Activated T-helper 1 cell treated with anti-CD3 and anti-CD28 coated beads, Interleukin-12 subunit alpha, Interleukin-12 subunit beta, Interleukin-2, Interleukin-4 antibody, amounts not matched to agents 30 ng/mL and 10 ng/mL and 1 ng/mL, durations not matched to agents 14 hours and 24 hours and 36 hours (primary cell): ENCODE data around the gene FARP1. TPM values are rescaled to one million over a fixed set of nuclear protein-coding genes. Genes with fewer than 3 reads are reported as not detected.

Source experiments
- DNase-seq: peaks from one replicate; pipeline ENCODE4 v3.0.0; 2021; ENCODE audit warnings: low spot score
- H3K27ac Mint-ChIP-seq: one replicate; pipeline ENCODE4 v1.8.0; 2021; ENCODE audit warnings: mild to moderate bottlenecking, mixed read lengths
- H3K27me3 Mint-ChIP-seq: one replicate; pipeline ENCODE4 v1.8.0; 2022; ENCODE audit warnings: mild to moderate bottlenecking, moderate library complexity, mixed read lengths; ENCODE audit not compliant: insufficient read depth
- H3K36me3 Mint-ChIP-seq: one replicate; pipeline ENCODE4 v1.8.0; 2021; ENCODE audit warnings: low read depth, mixed read lengths
- H3K4me1 Mint-ChIP-seq: one replicate; pipeline ENCODE4 v1.8.0; 2021; ENCODE audit warnings: low read depth, mixed read lengths
- H3K4me3 Mint-ChIP-seq: one replicate; pipeline ENCODE4 v1.8.0; 2021; ENCODE audit warnings: mild to moderate bottlenecking, moderate library complexity, mixed read lengths
- H3K9me3 Mint-ChIP-seq: one replicate; pipeline ENCODE4 v1.8.0; 2021; ENCODE audit warnings: mixed read lengths
- intact Hi-C: fragments of 100-400 bp; cut with micrococcal nuclease; formaldehyde crosslinking; loops from one replicate; pipeline ENCODE4 v1.15.1; 2024
- total RNA-seq: library from RNA; stranded (reverse); gene quantifications from 2 replicates; pipeline ENCODE4 v1.2.3, GENCODE V29; 2022

The FARP1 gene
- total RNA-seq, 1 donor from 2014 or later = 0.34 TPM

DNA sequence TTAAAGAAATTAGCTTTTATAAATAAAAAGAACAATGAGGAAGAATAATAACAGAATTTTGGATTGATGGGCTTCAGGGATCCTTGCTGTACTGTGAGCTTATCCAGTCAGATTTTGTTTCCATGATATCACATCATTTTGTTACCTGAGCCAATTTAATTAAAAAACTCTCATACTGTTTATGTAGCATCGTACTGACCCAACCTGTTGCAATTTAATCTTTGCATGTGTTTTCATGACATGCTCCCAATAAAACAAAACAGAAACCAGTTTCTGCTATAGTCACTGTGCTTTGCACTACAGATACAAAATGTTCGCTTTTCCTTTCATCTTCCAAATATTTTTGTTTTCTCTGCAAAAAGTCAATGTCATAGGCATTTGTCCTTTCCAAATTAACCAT, 143.9 kb downstream of the FARP1 start:
- no peaks in the 10 kb centered on the region for H3K36me3 Mint-ChIP-seq
- no peak for DNase-seq
- intact Hi-C loops = no loop called here
- H3K27ac Mint-ChIP-seq = no peak overlapping the region
- H3K4me3 Mint-ChIP-seq = no peak overlapping the region
- H3K4me1 Mint-ChIP-seq = no peaks in the 10 kb centered on the region
- peaks cover 3% of the 10 kb centered on the region for H3K27me3 Mint-ChIP-seq
- H3K9me3 Mint-ChIP-seq = no peaks in the 10 kb centered on the region

DNA sequence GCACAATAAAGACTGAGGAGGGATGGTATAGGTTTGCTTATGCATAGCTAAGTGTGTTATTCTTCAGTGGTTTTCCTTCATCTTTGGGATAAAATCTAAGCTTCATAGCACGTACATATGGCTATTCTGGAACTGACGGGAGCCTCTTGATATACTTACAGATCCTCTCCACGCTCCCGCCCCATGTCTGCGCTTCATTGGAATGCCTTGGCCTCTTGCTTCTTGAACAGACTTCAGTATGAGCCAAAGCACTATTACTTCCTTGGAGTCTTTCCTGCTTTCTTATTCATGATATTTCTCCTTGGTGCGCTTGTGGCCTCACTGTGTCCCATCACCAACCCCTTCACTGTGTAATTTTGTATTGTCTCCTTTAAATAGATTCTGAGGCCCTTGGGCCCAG, 145.3 kb downstream of the FARP1 start:
- H3K27me3 Mint-ChIP-seq = peaks cover 6% of the 10 kb centered on the region
- no peak for DNase-seq
- no peaks in the 10 kb centered on the region for H3K4me1 Mint-ChIP-seq
- intact Hi-C loops = no loop called here
- no peak overlapping the region for H3K27ac Mint-ChIP-seq
- no peaks in the 10 kb centered on the region for H3K9me3 Mint-ChIP-seq
- H3K36me3 Mint-ChIP-seq = no peaks in the 10 kb centered on the region
- H3K4me3 Mint-ChIP-seq = no peak overlapping the region

DNA sequence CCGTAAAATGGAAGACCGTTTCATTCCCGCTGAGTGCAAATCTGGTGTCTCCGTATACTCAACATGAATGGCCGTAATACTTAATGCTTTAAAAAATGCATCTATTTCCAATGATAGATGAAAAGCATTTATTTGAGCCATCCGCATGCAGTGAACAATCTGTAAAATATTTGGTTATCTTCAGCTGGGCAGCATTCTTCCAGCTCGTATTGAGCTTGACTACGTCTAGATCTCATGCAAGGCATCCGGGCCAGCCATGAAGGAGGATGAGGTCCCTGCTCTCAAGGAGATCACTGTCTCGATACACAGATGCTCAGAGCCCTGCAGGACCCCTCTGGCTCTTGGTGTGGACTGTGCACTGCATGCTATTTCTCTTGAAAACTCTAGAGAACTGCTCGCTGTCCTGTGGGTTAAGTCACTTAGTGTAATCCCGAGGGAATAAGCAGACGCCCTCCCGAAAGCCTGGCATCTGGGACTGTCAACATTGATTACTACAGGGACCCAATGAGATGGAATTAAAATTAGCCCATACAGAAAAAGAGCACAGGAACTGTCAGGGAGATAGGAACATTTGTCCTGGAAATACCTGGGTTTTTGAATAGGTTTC, 146.5 kb downstream of the FARP1 start:
- H3K36me3 Mint-ChIP-seq = no peaks in the 10 kb centered on the region
- H3K4me3 Mint-ChIP-seq = no peak overlapping the region
- no peaks in the 10 kb centered on the region for H3K4me1 Mint-ChIP-seq
- no peak for DNase-seq
- H3K27ac Mint-ChIP-seq = no peak overlapping the region
- H3K9me3 Mint-ChIP-seq = no peaks in the 10 kb centered on the region
- peaks cover 6% of the 10 kb centered on the region for H3K27me3 Mint-ChIP-seq
- intact Hi-C loops = no loop called here

DNA sequence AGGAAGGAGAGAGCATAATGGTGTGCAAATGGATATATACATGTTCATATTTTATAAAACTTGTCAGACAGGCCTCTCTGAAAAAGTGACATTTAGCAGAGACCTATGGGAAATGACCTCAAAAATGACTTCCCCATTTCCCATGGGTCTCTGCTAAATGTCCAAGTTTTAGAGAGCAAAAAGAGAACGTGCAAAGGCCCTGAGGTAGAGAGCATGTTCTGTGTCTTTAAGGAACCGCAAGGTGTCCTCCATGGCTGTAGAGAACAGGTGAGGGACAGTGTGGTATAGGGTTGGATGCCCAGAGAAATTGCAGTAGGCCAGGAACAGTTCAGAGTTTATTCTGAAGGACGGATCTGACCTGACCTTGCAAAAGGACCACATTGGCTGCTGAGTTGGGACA, 147.4 kb downstream of the FARP1 start:
- Mint-ChIP-seq H3K27me3 (peaks cover 6% of the 10 kb centered on the region), H3K4me1 (no peaks in the 10 kb centered on the region)

DNA sequence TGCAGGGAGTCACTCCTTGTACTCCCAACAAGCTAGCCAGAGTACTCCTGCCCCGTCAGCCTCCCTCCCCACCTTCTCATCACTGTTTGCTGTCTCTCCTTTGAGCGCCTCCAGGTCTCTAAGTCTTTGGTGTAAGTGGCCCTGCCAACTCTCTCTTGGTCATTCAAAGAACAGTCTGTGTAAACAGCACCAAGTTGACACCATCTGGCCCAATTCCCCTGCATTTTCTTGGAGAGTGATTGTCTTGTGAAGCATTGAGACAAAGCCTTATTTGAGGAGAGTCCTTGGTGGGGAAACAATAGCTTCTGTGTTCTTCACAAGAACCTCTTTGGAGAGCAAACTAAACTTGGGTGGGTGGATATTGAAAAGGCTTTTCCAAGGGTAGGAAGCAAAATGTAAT, 148.8 kb downstream of the FARP1 start:
- no peaks in the 10 kb centered on the region for H3K4me1 Mint-ChIP-seq
- H3K4me3 Mint-ChIP-seq = no peak overlapping the region
- no peak overlapping the region for H3K27ac Mint-ChIP-seq
- peaks cover 6% of the 10 kb centered on the region for H3K27me3 Mint-ChIP-seq
- DNase-seq = no peak
- H3K36me3 Mint-ChIP-seq = no peaks in the 10 kb centered on the region
- H3K9me3 Mint-ChIP-seq = no peaks in the 10 kb centered on the region
- intact Hi-C loops = no loop called here

More for the DNA sequence above, 147.4 kb downstream of the FARP1 start:
- Mint-ChIP-seq H3K4me3 (no peak overlapping the region), H3K9me3 (no peaks in the 10 kb centered on the region), H3K36me3 (no peaks in the 10 kb centered on the region), H3K27ac (no peak overlapping the region)
- DNase-seq = no peak
- intact Hi-C loops = no loop called here

DNA sequence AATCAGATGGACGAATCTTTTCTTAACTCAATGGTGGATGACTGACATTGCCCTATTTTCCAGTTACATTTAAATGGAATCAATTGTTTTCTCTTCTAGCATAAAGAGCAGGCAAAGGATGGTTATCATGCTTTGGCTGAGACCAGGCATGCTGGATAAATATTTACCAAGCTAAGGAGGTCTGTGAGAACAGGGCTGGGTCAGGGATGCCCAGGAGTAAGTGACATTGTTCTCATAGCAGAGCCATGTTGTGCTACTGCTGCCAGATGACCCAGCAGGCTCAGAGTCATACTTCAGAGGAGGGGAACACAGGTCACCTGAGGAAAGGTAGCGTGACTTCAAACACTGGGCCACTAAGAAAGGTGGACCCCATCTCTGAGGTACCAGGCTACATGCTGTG, 150.2 kb downstream of the FARP1 start:
- Mint-ChIP-seq H3K27me3 (peaks cover 6% of the 10 kb centered on the region), H3K27ac (no peak overlapping the region), H3K4me3 (no peak overlapping the region), H3K9me3 (no peaks in the 10 kb centered on the region), H3K4me1 (no peaks in the 10 kb centered on the region), H3K36me3 (no peaks in the 10 kb centered on the region)
- DNase-seq = no peak
- intact Hi-C loops = no loop called here

DNA sequence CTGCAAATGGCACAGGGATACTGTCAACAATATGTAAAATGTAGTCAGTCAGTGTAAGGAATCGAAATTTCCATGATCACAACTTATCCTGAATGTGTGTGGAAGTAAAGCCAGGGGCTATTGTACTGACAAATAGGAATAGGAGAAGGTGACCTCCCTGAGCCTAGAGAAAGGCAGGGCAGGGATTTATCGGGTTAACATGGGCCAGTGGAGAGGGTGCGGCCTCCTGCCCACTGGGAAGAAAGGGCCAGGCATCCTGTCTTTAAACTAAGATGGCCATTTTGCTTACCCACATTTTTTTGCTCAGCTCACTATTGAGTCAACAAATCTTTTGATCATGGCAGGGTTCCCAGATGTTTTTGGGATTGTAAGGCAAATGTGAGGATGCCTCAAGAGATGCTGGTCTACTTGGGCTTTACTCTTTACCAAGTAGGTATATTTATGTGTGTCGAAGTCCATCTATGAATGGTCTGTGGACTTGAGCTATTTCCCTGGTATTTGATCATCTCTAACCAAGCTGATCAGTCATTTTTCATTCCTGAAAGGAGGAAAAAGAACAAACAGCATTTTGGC, 150.8 kb downstream of the FARP1 start:
- H3K4me1 Mint-ChIP-seq = no peaks in the 10 kb centered on the region
- H3K36me3 Mint-ChIP-seq = no peaks in the 10 kb centered on the region
- no peak overlapping the region for H3K4me3 Mint-ChIP-seq
- H3K27me3 Mint-ChIP-seq = peaks cover 6% of the 10 kb centered on the region
- intact Hi-C loops = no loop called here
- no peak overlapping the region for H3K27ac Mint-ChIP-seq
- DNase-seq = no peak
- no peaks in the 10 kb centered on the region for H3K9me3 Mint-ChIP-seq

DNA sequence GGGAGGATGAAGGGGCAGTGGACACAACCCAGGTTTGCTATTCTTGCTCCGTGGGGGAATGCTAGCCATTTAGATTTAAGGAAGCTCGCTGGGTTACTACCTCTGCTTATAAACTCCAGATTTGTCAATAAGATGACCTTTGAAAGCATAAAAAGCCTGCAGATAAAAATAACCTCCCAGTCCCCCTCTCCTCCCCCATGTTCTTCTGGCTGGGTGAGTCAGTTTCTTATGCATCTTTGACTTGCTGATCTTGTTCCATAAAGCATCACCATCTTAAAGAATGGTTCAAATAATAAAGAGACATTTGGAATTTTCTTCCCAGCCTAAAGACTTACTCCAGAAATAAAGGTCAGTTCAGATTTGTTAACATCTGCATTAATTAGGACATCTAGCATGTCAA, 152.5 kb downstream of the FARP1 start:
- intact Hi-C loops = no loop called here
- Mint-ChIP-seq H3K27ac (no peak overlapping the region), H3K27me3 (peaks cover 6% of the 10 kb centered on the region), H3K9me3 (no peaks in the 10 kb centered on the region), H3K4me1 (no peaks in the 10 kb centered on the region), H3K36me3 (no peaks in the 10 kb centered on the region), H3K4me3 (no peak overlapping the region)
- no peak for DNase-seq

DNA sequence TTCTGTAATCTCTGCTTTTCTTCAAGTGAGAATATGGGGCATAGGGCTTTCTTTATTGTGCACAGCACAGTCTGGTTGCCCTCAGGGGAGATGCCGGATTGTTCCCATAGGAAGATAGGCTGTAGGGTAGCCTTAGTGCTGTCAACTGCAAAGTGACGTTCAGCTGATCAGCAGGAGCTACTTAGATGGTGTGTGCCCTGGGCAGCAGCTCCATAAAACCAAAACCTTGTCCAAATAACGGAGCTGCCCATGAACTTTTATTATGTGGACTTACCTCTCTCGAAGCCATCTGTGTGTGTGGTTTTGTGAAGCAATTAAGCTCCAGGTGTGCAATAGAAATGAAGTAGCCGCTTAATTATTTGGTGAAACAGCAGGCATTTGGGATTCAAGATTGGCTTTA, 154.2 kb downstream of the FARP1 start:
- Mint-ChIP-seq H3K27me3 (peaks cover 4% of the 10 kb centered on the region), H3K9me3 (no peaks in the 10 kb centered on the region), H3K27ac (no peak overlapping the region), H3K4me1 (no peaks in the 10 kb centered on the region), H3K4me3 (no peak overlapping the region), H3K36me3 (no peaks in the 10 kb centered on the region)
- no peak for DNase-seq
- intact Hi-C loops = no loop called here

DNA sequence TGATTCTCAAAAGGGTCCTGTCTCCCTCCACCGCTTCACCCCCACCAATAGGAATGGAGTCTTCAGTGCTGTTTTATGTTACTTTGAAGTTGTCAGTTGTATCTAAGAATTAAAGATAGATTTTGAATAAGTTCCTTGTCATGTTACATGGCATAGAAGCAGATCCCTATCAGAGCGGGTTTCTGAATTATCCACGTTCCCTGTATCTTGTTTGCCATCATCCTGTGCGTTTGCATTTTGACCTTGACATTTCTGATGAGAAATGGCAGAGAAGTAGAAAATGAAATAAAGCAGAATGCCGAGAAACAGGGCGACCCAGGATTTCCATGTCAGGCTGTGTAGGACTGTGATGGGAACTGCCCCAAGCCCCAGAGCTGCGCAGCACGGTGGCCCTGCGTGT, 154.9 kb downstream of the FARP1 start:
- H3K9me3 Mint-ChIP-seq = no peaks in the 10 kb centered on the region
- DNase-seq = no peak
- peaks cover 8% of the 10 kb centered on the region for H3K27me3 Mint-ChIP-seq
- H3K27ac Mint-ChIP-seq = no peak overlapping the region
- H3K4me3 Mint-ChIP-seq = no peak overlapping the region
- no peaks in the 10 kb centered on the region for H3K36me3 Mint-ChIP-seq
- H3K4me1 Mint-ChIP-seq = no peaks in the 10 kb centered on the region
- intact Hi-C loops = no loop called here

DNA sequence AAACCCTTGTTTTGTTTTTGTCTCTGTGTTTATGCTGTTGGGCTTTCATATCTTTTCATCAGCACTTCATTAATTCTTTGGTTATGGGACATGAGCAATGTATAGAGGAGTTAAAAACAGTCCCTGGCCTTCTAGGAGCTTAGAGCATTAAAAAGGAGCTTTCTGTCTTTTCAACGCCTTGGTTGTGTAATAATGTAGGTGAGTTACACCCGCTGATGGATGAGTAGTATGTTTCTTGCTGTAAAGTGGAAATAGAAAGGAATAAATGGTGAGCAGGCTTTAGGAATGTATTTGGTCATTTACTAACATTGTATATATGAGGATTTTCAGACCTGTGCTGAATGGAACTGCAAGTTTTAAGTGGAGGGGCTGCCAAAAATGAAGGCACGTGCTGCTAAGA, 155.7 kb downstream of the FARP1 start:
- Mint-ChIP-seq H3K9me3 (no peaks in the 10 kb centered on the region), H3K27me3 (peaks cover 8% of the 10 kb centered on the region), H3K4me3 (no peak overlapping the region), H3K4me1 (no peaks in the 10 kb centered on the region), H3K27ac (no peak overlapping the region), H3K36me3 (no peaks in the 10 kb centered on the region)
- DNase-seq = no peak
- intact Hi-C loops = no loop called here

DNA sequence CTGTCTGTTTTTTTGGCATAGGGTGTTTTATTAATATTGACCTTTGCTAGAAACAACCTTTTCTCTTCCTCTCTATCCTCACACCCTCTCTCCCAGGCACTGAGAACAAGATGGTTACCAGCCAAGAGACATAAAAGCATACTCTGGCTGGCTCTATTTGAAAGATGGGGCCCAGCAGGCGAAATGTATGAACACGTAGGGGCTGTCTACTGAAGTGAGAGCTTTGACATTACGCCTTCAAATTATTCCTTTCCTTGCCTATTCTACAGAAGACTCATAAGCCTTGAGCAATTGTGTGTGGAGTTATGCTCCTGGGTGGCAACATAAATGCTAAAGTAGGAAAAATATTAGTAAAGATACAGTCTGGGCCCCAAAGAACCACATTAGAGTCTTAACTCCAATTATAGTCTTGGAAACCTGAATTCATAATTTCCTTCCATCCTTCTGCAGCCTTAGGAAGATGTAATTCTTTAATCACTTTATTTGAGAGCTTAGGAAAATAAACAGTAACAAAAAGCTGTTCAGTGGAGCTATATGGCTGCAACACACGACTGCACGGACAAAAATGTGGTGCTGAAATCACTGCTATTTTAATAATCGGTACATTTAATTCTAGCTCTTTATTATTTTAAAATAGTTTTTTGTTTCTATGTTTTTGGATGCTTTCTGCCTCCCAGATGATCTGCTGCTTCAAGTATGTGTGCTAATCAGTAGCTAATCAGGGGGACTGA, 156.5 kb downstream of the FARP1 start:
- peaks cover 8% of the 10 kb centered on the region for H3K27me3 Mint-ChIP-seq
- intact Hi-C loops = no loop called here
- H3K4me3 Mint-ChIP-seq = no peak overlapping the region
- no peaks in the 10 kb centered on the region for H3K9me3 Mint-ChIP-seq
- H3K4me1 Mint-ChIP-seq = no peaks in the 10 kb centered on the region
- DNase-seq = no peak
- no peak overlapping the region for H3K27ac Mint-ChIP-seq
- no peaks in the 10 kb centered on the region for H3K36me3 Mint-ChIP-seq

DNA sequence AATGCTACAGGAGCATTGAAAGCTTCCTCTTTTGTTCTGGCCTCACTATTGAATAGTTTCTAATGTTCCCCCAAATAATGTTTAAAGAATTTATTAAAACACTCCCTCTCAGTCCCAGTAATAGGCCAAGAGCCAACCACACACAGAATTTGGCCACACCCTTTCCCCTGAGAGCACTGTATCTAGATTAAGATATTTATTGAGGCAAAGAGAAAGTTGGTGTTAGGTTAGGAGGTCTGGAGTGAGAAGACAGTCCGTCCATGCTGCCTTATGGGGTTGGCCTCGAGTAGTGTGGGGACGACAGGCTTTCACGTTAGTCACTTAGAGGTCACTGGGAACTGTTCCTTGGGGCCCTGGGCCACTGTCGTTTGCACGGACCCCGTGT, 157.1 kb downstream of the FARP1 start:
- no peaks in the 10 kb centered on the region for H3K36me3 Mint-ChIP-seq
- H3K27ac Mint-ChIP-seq = no peak overlapping the region
- no peaks in the 10 kb centered on the region for H3K4me1 Mint-ChIP-seq
- no peak overlapping the region for H3K4me3 Mint-ChIP-seq
- H3K9me3 Mint-ChIP-seq = no peaks in the 10 kb centered on the region
- DNase-seq = no peak
- peaks cover 8% of the 10 kb centered on the region for H3K27me3 Mint-ChIP-seq
- intact Hi-C loops = no loop called here
